SK-N-SH treated with all-trans-retinoic acid at 6 μM for 48 hours (cell line): ENCODE results near the gene SYTL5.

Experiments
- ATAC-seq: fragments of 200-7000 bp; cut with Tn5 transposase; 3 replicates; pipeline ENCODE4 v1.9.1; 2020; ENCODE audit warnings: mild to moderate bottlenecking, moderate library complexity
- ARNTL ChIP-seq: fragments of 450-650 bp; formaldehyde crosslinking; IDR thresholded peaks from 2 replicates; pipeline ENCODE4 v1.5.0; 2020; ENCODE audit warnings: low read depth, mild to moderate bottlenecking, moderate library complexity, borderline replicate concordance
- BACH2 ChIP-seq: fragments of 250-450 bp; sonication (Bioruptor Pico); IDR thresholded peaks from 2 replicates; pipeline ENCODE4 v1.9.0; 2021; ENCODE audit warnings: mild to moderate bottlenecking, borderline replicate concordance
- CSDC2 ChIP-seq: fragments of 250-450 bp; sonication (Bioruptor Pico); IDR thresholded peaks from 2 replicates; pipeline ENCODE4 v1.5.0; 2020; ENCODE audit warnings: mild to moderate bottlenecking, moderate library complexity
- ESRRG ChIP-seq: fragments of 250-450 bp; sonication (Bioruptor Pico); IDR thresholded peaks from 2 replicates; pipeline ENCODE4 v1.6.1; 2021; ENCODE audit warnings: mild to moderate bottlenecking
- GLIS3 ChIP-seq: fragments of 250-450 bp; sonication (Bioruptor Pico); IDR thresholded peaks from 2 replicates; pipeline ENCODE4 v1.5.0; 2020; ENCODE audit warnings: mild to moderate bottlenecking, moderate library complexity
- ISL1 ChIP-seq: fragments of 250-450 bp; sonication (Bioruptor Pico); IDR thresholded peaks from 2 replicates; pipeline ENCODE4 v2.1.2; 2022; ENCODE audit warnings: mild to moderate bottlenecking, moderate library complexity
- OSR1 ChIP-seq: fragments of 250-450 bp; sonication (Bioruptor Pico); IDR thresholded peaks from 2 replicates; pipeline ENCODE4 v1.8.0; 2022; ENCODE audit warnings: moderate library complexity, mild to moderate bottlenecking, inconsistent platforms
- PPARA ChIP-seq: fragments of 250-450 bp; sonication (Bioruptor Pico); IDR thresholded peaks from 2 replicates; pipeline ENCODE4 v1.5.0; 2020; ENCODE audit warnings: mild to moderate bottlenecking, borderline replicate concordance
- RARB ChIP-seq: fragments of 250-450 bp; sonication (Bioruptor Pico); IDR thresholded peaks from 2 replicates; pipeline ENCODE4 v1.8.0; 2021; ENCODE audit warnings: mild to moderate bottlenecking, moderate library complexity
- SNAI2 ChIP-seq: fragments of 250-450 bp; sonication (Bioruptor Pico); IDR thresholded peaks from 2 replicates; pipeline ENCODE4 v1.5.0; 2020; ENCODE audit warnings: mild to moderate bottlenecking, moderate library complexity
- TCF4 ChIP-seq: fragments of 250-450 bp; sonication (Bioruptor Pico); IDR thresholded peaks from 2 replicates; pipeline ENCODE4 v1.8.0; 2021; ENCODE audit warnings: mild to moderate bottlenecking, moderate library complexity, borderline replicate concordance
- TOX ChIP-seq: fragments of 250-450 bp; sonication (Bioruptor Pico); IDR thresholded peaks from 2 replicates; pipeline ENCODE4 v1.8.0; 2021; ENCODE audit warnings: mild to moderate bottlenecking, moderate library complexity, borderline replicate concordance
- ZC3H10 ChIP-seq: fragments of 250-450 bp; sonication (Bioruptor Pico); IDR thresholded peaks from 2 replicates; pipeline ENCODE4 v1.5.1; 2021; ENCODE audit warnings: mild to moderate bottlenecking, moderate library complexity
- ZFP3 ChIP-seq: fragments of 250-450 bp; sonication (Bioruptor Pico); IDR thresholded peaks from 2 replicates; pipeline ENCODE4 v1.5.0; 2020; ENCODE audit warnings: mild to moderate bottlenecking, moderate library complexity
- ZNF565 ChIP-seq: fragments of 450-650 bp; formaldehyde crosslinking; conservative IDR thresholded peaks from 2 replicates; pipeline ENCODE4 v1.5.0; 2020; ENCODE audit warnings: low read depth, mild to moderate bottlenecking, moderate library complexity
- ZNF70 ChIP-seq: fragments of 450-650 bp; formaldehyde crosslinking; IDR thresholded peaks from 2 replicates; pipeline ENCODE4 v1.5.0; 2020; ENCODE audit warnings: mild to moderate bottlenecking, moderate library complexity
- ZNF8 ChIP-seq: fragments of 450-650 bp; formaldehyde crosslinking; IDR thresholded peaks from 2 replicates; pipeline ENCODE4 v1.5.0; 2020; ENCODE audit warnings: mild to moderate bottlenecking, moderate library complexity
- TF ChIP-seq, protein P1 (sequence below): fragments of 250-450 bp; sonication (Bioruptor Pico); IDR thresholded peaks from 2 replicates; pipeline ENCODE4 v1.5.1; 2021; ENCODE audit warnings: mild to moderate bottlenecking, moderate library complexity
- TF ChIP-seq, protein P2 (sequence below): fragments of 250-450 bp; sonication (Bioruptor Pico); IDR thresholded peaks from 2 replicates; pipeline ENCODE4 v1.8.0; 2021; ENCODE audit warnings: low read depth, mild to moderate bottlenecking, moderate library complexity, borderline replicate concordance
- TF ChIP-seq, protein P3 (sequence below): fragments of 250-450 bp; sonication (Bioruptor Pico); IDR thresholded peaks from 2 replicates; pipeline ENCODE4 v1.8.0; 2020; ENCODE audit warnings: mild to moderate bottlenecking, moderate library complexity, borderline replicate concordance
- TF ChIP-seq, protein P4 (sequence below): fragments of 250-450 bp; sonication (Bioruptor Pico); IDR thresholded peaks from 2 replicates; pipeline ENCODE4 v1.5.0; 2020; ENCODE audit warnings: mild to moderate bottlenecking, moderate library complexity

The SYTL5 gene

DNA sequence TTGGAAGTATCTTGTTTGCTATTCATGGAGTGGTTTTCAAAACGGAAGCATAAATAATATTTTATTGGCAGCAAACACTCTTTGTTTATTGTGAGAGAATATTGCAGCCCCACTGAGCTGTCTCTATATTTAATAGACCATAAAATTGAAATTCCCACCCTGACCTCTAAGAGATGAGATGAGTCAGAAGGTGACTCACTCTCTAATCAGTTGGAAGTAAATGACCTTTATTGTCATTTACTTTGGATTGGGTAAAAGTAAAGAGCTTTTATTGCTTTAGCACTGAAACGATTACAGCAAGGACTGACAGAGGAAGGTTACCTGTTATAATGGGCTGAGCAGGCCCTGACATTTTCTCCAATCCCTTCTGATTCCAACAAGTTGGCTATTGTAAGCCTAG, 55.0 kb downstream of the SYTL5 start:
- TF ChIP-seq BACH2 (CRISPR knock-in tag), result no peak
- no peak for TF ChIP-seq ESRRG (CRISPR knock-in tag)
- TF ChIP-seq ZC3H10 (CRISPR knock-in tag), result no peak
- TF ChIP-seq TCF4 (CRISPR knock-in tag), result no peak
- TF ChIP-seq, protein P1, sequence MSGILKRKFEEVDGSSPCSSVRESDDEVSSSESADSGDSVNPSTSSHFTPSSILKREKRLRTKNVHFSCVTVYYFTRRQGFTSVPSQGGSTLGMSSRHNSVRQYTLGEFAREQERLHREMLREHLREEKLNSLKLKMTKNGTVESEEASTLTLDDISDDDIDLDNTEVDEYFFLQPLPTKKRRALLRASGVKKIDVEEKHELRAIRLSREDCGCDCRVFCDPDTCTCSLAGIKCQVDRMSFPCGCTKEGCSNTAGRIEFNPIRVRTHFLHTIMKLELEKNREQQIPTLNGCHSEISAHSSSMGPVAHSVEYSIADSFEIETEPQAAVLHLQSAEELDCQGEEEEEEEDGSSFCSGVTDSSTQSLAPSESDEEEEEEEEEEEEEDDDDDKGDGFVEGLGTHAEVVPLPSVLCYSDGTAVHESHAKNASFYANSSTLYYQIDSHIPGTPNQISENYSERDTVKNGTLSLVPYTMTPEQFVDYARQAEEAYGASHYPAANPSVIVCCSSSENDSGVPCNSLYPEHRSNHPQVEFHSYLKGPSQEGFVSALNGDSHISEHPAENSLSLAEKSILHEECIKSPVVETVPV (CRISPR knock-in tag), result no peak
- TF ChIP-seq ZNF8 (CRISPR knock-in tag), result no peak
- TF ChIP-seq, protein P2, sequence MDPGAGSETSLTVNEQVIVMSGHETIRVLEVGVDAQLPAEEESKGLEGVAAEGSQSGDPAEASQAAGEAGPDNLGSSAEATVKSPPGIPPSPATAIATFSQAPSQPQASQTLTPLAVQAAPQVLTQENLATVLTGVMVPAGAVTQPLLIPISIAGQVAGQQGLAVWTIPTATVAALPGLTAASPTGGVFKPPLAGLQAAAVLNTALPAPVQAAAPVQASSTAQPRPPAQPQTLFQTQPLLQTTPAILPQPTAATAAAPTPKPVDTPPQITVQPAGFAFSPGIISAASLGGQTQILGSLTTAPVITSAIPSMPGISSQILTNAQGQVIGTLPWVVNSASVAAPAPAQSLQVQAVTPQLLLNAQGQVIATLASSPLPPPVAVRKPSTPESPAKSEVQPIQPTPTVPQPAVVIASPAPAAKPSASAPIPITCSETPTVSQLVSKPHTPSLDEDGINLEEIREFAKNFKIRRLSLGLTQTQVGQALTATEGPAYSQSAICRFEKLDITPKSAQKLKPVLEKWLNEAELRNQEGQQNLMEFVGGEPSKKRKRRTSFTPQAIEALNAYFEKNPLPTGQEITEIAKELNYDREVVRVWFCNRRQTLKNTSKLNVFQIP (CRISPR knock-in tag), result no peak
- TF ChIP-seq SNAI2 (CRISPR knock-in tag), result no peak
- TF ChIP-seq, protein P3, sequence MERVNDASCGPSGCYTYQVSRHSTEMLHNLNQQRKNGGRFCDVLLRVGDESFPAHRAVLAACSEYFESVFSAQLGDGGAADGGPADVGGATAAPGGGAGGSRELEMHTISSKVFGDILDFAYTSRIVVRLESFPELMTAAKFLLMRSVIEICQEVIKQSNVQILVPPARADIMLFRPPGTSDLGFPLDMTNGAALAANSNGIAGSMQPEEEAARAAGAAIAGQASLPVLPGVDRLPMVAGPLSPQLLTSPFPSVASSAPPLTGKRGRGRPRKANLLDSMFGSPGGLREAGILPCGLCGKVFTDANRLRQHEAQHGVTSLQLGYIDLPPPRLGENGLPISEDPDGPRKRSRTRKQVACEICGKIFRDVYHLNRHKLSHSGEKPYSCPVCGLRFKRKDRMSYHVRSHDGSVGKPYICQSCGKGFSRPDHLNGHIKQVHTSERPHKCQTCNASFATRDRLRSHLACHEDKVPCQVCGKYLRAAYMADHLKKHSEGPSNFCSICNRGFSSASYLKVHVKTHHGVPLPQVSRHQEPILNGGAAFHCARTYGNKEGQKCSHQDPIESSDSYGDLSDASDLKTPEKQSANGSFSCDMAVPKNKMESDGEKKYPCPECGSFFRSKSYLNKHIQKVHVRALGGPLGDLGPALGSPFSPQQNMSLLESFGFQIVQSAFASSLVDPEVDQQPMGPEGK (CRISPR knock-in tag), result no peak
- no peak for TF ChIP-seq GLIS3
- TF ChIP-seq, all 23 proteins: peak for 0
- peak; percentile 34; the same call in 1 of the 3 replicates for ATAC-seq

DNA sequence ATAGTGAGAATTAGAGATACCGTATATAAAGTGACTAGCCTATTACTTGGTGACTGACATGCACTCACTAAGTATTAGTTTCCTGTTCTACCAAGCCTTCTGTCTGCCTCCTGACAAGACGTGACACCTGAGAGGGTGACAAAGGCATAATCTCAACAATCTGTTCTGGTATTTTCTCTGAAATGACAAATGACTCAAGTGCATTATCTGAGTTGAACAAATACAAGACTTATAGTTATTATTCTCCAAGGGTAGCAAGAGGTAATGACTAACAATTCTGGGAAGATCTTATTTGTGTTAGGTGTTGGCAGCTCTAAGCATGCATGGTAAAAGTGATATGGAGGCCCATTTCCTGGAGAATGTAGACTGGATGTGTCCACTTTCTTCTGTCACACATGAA, 60.6 kb downstream of the SYTL5 start:
- no peak for TF ChIP-seq BACH2 (CRISPR knock-in tag)
- TF ChIP-seq RARB (CRISPR knock-in tag), result no peak
- no peak for TF ChIP-seq ESRRG (CRISPR knock-in tag)
- no peak for TF ChIP-seq ISL1
- no peak for TF ChIP-seq ZNF565 (CRISPR knock-in tag)
- TF ChIP-seq ZNF8 (CRISPR knock-in tag), result no peak
- TF ChIP-seq, protein P2 (CRISPR knock-in tag), result no peak
- TF ChIP-seq, protein P1 (CRISPR knock-in tag), result no peak
- TF ChIP-seq OSR1 (CRISPR knock-in tag), result no peak
- no peak for TF ChIP-seq ARNTL
- TF ChIP-seq ZFP3 (CRISPR knock-in tag), result no peak
- TF ChIP-seq ZNF70 (CRISPR knock-in tag), result no peak
- TF ChIP-seq, protein P4, sequence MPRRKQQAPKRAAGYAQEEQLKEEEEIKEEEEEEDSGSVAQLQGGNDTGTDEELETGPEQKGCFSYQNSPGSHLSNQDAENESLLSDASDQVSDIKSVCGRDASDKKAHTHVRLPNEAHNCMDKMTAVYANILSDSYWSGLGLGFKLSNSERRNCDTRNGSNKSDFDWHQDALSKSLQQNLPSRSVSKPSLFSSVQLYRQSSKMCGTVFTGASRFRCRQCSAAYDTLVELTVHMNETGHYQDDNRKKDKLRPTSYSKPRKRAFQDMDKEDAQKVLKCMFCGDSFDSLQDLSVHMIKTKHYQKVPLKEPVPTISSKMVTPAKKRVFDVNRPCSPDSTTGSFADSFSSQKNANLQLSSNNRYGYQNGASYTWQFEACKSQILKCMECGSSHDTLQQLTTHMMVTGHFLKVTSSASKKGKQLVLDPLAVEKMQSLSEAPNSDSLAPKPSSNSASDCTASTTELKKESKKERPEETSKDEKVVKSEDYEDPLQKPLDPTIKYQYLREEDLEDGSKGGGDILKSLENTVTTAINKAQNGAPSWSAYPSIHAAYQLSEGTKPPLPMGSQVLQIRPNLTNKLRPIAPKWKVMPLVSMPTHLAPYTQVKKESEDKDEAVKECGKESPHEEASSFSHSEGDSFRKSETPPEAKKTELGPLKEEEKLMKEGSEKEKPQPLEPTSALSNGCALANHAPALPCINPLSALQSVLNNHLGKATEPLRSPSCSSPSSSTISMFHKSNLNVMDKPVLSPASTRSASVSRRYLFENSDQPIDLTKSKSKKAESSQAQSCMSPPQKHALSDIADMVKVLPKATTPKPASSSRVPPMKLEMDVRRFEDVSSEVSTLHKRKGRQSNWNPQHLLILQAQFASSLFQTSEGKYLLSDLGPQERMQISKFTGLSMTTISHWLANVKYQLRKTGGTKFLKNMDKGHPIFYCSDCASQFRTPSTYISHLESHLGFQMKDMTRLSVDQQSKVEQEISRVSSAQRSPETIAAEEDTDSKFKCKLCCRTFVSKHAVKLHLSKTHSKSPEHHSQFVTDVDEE (CRISPR knock-in tag), result no peak
- TF ChIP-seq, protein P3 (CRISPR knock-in tag), result no peak
- no peak for TF ChIP-seq TOX (CRISPR knock-in tag)
- TF ChIP-seq TCF4 (CRISPR knock-in tag), result no peak
- TF ChIP-seq SNAI2 (CRISPR knock-in tag), result no peak
- no peak for TF ChIP-seq ZC3H10 (CRISPR knock-in tag)
- TF ChIP-seq CSDC2, result no peak
- TF ChIP-seq PPARA (CRISPR knock-in tag), result no peak
- TF ChIP-seq, all 23 proteins: peak for 0
- ATAC-seq, result no peak
